Vagina (tissue), 2 donors: ENCODE measurements around the gene CWC22. TPM values are rescaled to one million over a fixed set of nuclear protein-coding genes. Genes with fewer than 3 reads are reported as not detected.

Experiments
- DNase-seq, 2 donors: peaks; one replicate each; pipeline ENCODE4 v3.0.0-alpha.2; 2017; ENCODE audit errors: extremely low spot score in 2 of 2
- H3K27ac ChIP-seq: fragments of 200-600 bp; sonication (generic); one replicate; pipeline ENCODE4 v1.5.1; 2019
- H3K27me3 ChIP-seq: fragments of 200-600 bp; sonication (generic); one replicate; pipeline ENCODE4 v1.5.1; 2019
- H3K36me3 ChIP-seq, 2 donors: fragments of 200-600 bp; sonication (generic); one replicate each; pipeline ENCODE4 v1.5.1; 2017 to 2019
- H3K4me1 ChIP-seq: fragments of 200-600 bp; sonication (generic); one replicate; pipeline ENCODE4 v1.5.1; 2019
- H3K4me3 ChIP-seq, 2 donors: fragments of 200-600 bp; sonication (generic); 1 replicate in 1 of 2; 2 replicates in 1 of 2; pipeline ENCODE4 v1.5.1; 2016 to 2019
- H3K9me3 ChIP-seq: fragments of 200-600 bp; sonication (generic); one replicate; pipeline ENCODE4 v1.5.1; 2019
- CTCF ChIP-seq, 3 experiments: fragments of 450-650 bp in 2 of 3; fragments of 200-600 bp in 1 of 3; sonication (generic) in 1 of 3; IDR thresholded peaks; one replicate each; pipeline ENCODE4 v1.5.1; 2017 to 2019; ENCODE audit warnings: antibody characterized with exemption in 3 of 3, mild to moderate bottlenecking in 2 of 3, moderate library complexity in 2 of 3
- POLR2A ChIP-seq, 2 donors: fragments of 450-650 bp; IDR thresholded peaks; one replicate each; pipeline ENCODE4 v1.6.1; 2017; ENCODE audit warnings: antibody characterized with exemption in 2 of 2, mild to moderate bottlenecking in 2 of 2, moderate library complexity in 2 of 2
- POLR2AphosphoS5 ChIP-seq, 2 donors: sonication (generic); formaldehyde crosslinking; IDR thresholded peaks; one replicate each; pipeline ENCODE4 v1.9.0; 2017; ENCODE audit warnings: antibody characterized with exemption in 2 of 2, mild to moderate bottlenecking in 2 of 2, low read depth in 1 of 2; ENCODE audit not compliant: insufficient read depth in 1 of 2
- intact Hi-C: fragments of 100-400 bp; cut with DNase I; formaldehyde crosslinking; loops from one replicate; pipeline ENCODE4 v1.15.1; 2023
- total RNA-seq: library from RNA; depleted of rRNA; stranded (reverse); fragments of >200 nt; gene quantifications from one replicate; pipeline ENCODE4 v1.2.3, GENCODE V29; 2016

CWC22 gene
- total RNA-seq, 1 donor from 2014 or later: 17.2 TPM

GRCh38 chr2:179985163-179985820 is 21.8 kb downstream of the CWC22 start:
- Histone ChIP-seq H3K27ac (no peak overlapping the region), H3K36me3 (peaks cover 0 to 37% of the 10 kb centered on the region in 2 donors), H3K4me1 (no peaks in the 10 kb centered on the region), H3K9me3 (no peaks in the 10 kb centered on the region), H3K4me3 (no peak overlapping the region), H3K27me3 (no peaks in the 10 kb centered on the region)
- intact Hi-C loops: no loop called here
- no peak for DNase-seq
- TF ChIP-seq CTCF (IDR thresholded peaks at IDR 0.05) (no peak), POLR2A (IDR thresholded peaks at IDR 0.05) (no peak), POLR2AphosphoS5 (IDR thresholded peaks at IDR 0.05; ENCODE audit: insufficient read depth in 1 of 2, low read depth in 1 of 2) (no peak)

- intact Hi-C loops: no loop called here
- DNase-seq: no peak
- H3K36me3 ChIP-seq: peaks cover 0 to 37% of the 10 kb centered on the region in 2 donors
- no peak overlapping the region for H3K27ac ChIP-seq
- H3K9me3 ChIP-seq: no peaks in the 10 kb centered on the region
- H3K4me1 ChIP-seq: no peaks in the 10 kb centered on the region
- TF ChIP-seq POLR2A (IDR thresholded peaks at IDR 0.05) (no peak), CTCF (IDR thresholded peaks at IDR 0.05) (no peak), POLR2AphosphoS5 (IDR thresholded peaks at IDR 0.05; ENCODE audit: insufficient read depth in 1 of 2, low read depth in 1 of 2) (no peak)
- no peaks in the 10 kb centered on the region for H3K27me3 ChIP-seq
- no peak overlapping the region for H3K4me3 ChIP-seq
Measured at GRCh38 chr2:179983250-179983932, 23.7 kb downstream of the CWC22 start.

GRCh38 chr2:179981085-179981484 is 26.0 kb downstream of the CWC22 start:
- H3K4me3 ChIP-seq: no peak overlapping the region
- no peaks in the 10 kb centered on the region for H3K9me3 ChIP-seq
- TF ChIP-seq POLR2AphosphoS5 (IDR thresholded peaks at IDR 0.05; ENCODE audit: insufficient read depth in 1 of 2, low read depth in 1 of 2) (no peak), POLR2A (IDR thresholded peaks at IDR 0.05) (no peak), CTCF (IDR thresholded peaks at IDR 0.05) (no peak)
- intact Hi-C loops: no loop called here
- peaks cover 0 to 28% of the 10 kb centered on the region in 2 donors for H3K36me3 ChIP-seq
- no peak for DNase-seq
- H3K27me3 ChIP-seq: no peaks in the 10 kb centered on the region
- H3K27ac ChIP-seq: no peak overlapping the region
- no peaks in the 10 kb centered on the region for H3K4me1 ChIP-seq

- TF ChIP-seq CTCF (IDR thresholded peaks at IDR 0.05) (no peak), POLR2A (IDR thresholded peaks at IDR 0.05) (no peak), POLR2AphosphoS5 (IDR thresholded peaks at IDR 0.05; ENCODE audit: insufficient read depth in 1 of 2, low read depth in 1 of 2) (no peak)
- Histone ChIP-seq H3K36me3 (peaks cover 0 to 16% of the 10 kb centered on the region in 2 donors), H3K4me1 (no peaks in the 10 kb centered on the region), H3K27me3 (no peaks in the 10 kb centered on the region), H3K4me3 (no peak overlapping the region), H3K27ac (no peak overlapping the region), H3K9me3 (no peaks in the 10 kb centered on the region)
- DNase-seq: no peak
- intact Hi-C loops: no loop called here
Measured at GRCh38 chr2:179974761-179975160, 32.3 kb downstream of the CWC22 start.
